DND-41 (cell line): ENCODE measurements around the gene KMT5B.

ENCODE experiments used
- ATAC-seq: fragments of 200-7000 bp; cut with Tn5 transposase; 3 replicates; pipeline ENCODE4 v1.9.1; 2021; ENCODE audit warnings: low read depth; ENCODE audit not compliant: insufficient read depth
- DNase-seq: peaks from one replicate; pipeline ENCODE4 v3.0.0-alpha.2; 2020
- H2AFZ ChIP-seq: 2 replicates; pipeline ENCODE4 v1.6.0; 2012; ENCODE audit warnings: low read depth, low read length
- H3K27ac ChIP-seq: 2 replicates; pipeline ENCODE4 v1.5.1; 2012; ENCODE audit warnings: low read length, inconsistent platforms
- H3K27me3 ChIP-seq: fragments of 200-600 bp; sonication (generic); 2 replicates; pipeline ENCODE4 v1.6.0; 2012; ENCODE audit warnings: low read length, mild to moderate bottlenecking, inconsistent platforms; ENCODE audit not compliant: insufficient read depth, poor library complexity
- H3K36me3 ChIP-seq: 2 replicates; pipeline ENCODE4 v1.5.1; 2012; ENCODE audit warnings: low read length, inconsistent platforms; ENCODE audit not compliant: insufficient read depth
- H3K4me1 ChIP-seq: 2 replicates; pipeline ENCODE4 v1.5.1; 2012; ENCODE audit warnings: mild to moderate bottlenecking, low read length; ENCODE audit not compliant: insufficient read depth
- H3K4me2 ChIP-seq: 2 replicates; pipeline ENCODE4 v1.6.0; 2012; ENCODE audit warnings: mild to moderate bottlenecking, moderate library complexity, low read length, inconsistent platforms; ENCODE audit not compliant: insufficient read depth
- H3K4me3 ChIP-seq, 2 experiments: fragments of 200-600 bp in 1 of 2; shearing (Covaris generic) in 1 of 2; 2 replicates each; pipeline ENCODE4 v1.5.1; 2012 to 2016; ENCODE audit warnings: inconsistent platforms in 2 of 2, low read length in 2 of 2, mild to moderate bottlenecking in 2 of 2, low read depth in 1 of 2, moderate library complexity in 1 of 2
- H3K79me2 ChIP-seq: 2 replicates; pipeline ENCODE4 v1.6.0; 2012; ENCODE audit warnings: low read length, inconsistent platforms; ENCODE audit not compliant: insufficient read depth
- H3K9ac ChIP-seq: 2 replicates; pipeline ENCODE4 v1.6.0; 2012; ENCODE audit warnings: low read depth, mild to moderate bottlenecking, inconsistent platforms, low read length, moderate library complexity
- H3K9me3 ChIP-seq: 2 replicates; pipeline ENCODE4 v1.5.1; 2012; ENCODE audit warnings: low read length, moderate library complexity, mild to moderate bottlenecking, inconsistent platforms; ENCODE audit not compliant: insufficient read depth, severe bottlenecking
- H4K20me1 ChIP-seq: 2 replicates; pipeline ENCODE4 v1.6.0; 2012; ENCODE audit warnings: low read length; ENCODE audit not compliant: insufficient read depth
- EZH2 ChIP-seq: IDR thresholded peaks from 3 replicates; pipeline ENCODE4 v1.6.1; 2012; ENCODE audit warnings: borderline replicate concordance, low read depth, mild to moderate bottlenecking, moderate library complexity, low read length, inconsistent platforms; ENCODE audit not compliant: severe bottlenecking
- TF ChIP-seq, protein P1 (sequence below): IDR thresholded peaks from 2 replicates; pipeline ENCODE4 v1.5.1; 2012; ENCODE audit warnings: borderline replicate concordance, low read length, moderate library complexity, mild to moderate bottlenecking; ENCODE audit not compliant: poor library complexity, severe bottlenecking; ENCODE audit errors: extremely low read depth

KMT5B gene

DNA sequence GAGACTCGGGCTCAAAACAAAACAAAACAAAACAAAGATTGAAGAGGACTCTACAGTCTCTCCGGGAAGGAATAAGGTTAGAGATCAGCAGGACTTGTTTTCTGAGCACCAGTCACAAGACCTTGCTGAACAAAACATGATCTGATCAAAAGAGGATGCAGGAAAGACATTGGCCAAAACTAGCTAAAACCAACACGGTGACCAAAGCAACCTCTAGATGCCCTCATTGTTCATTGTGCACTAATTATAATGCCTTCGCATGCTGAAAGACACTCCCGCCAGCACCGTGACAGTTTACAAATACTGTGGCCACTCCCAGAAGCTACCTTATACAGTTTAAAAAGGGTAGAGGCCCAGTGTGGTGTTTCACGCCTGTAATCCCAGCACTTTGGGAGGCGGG, 76.2 kb downstream of the KMT5B start:
- peaks cover 12% of the 10 kb centered on the region for H4K20me1 ChIP-seq
- H2AFZ ChIP-seq, result no peak overlapping the region
- H3K9ac ChIP-seq, result no peak overlapping the region
- TF ChIP-seq, protein P1, sequence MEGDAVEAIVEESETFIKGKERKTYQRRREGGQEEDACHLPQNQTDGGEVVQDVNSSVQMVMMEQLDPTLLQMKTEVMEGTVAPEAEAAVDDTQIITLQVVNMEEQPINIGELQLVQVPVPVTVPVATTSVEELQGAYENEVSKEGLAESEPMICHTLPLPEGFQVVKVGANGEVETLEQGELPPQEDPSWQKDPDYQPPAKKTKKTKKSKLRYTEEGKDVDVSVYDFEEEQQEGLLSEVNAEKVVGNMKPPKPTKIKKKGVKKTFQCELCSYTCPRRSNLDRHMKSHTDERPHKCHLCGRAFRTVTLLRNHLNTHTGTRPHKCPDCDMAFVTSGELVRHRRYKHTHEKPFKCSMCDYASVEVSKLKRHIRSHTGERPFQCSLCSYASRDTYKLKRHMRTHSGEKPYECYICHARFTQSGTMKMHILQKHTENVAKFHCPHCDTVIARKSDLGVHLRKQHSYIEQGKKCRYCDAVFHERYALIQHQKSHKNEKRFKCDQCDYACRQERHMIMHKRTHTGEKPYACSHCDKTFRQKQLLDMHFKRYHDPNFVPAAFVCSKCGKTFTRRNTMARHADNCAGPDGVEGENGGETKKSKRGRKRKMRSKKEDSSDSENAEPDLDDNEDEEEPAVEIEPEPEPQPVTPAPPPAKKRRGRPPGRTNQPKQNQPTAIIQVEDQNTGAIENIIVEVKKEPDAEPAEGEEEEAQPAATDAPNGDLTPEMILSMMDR, result no peak
- no peak for TF ChIP-seq EZH2
- H3K79me2 ChIP-seq, result no peaks in the 10 kb centered on the region
- H3K4me1 ChIP-seq, result peaks cover 14% of the 10 kb centered on the region
- H3K4me2 ChIP-seq, result no peak overlapping the region
- no peaks in the 10 kb centered on the region for H3K36me3 ChIP-seq
- no peaks in the 10 kb centered on the region for H3K27me3 ChIP-seq
- DNase-seq (no peak), ATAC-seq (no peak)
- no peak overlapping the region for H3K4me3 ChIP-seq
- H3K27ac ChIP-seq, result no peak overlapping the region
- H3K9me3 ChIP-seq, result peaks cover 22% of the 10 kb centered on the region

DNA sequence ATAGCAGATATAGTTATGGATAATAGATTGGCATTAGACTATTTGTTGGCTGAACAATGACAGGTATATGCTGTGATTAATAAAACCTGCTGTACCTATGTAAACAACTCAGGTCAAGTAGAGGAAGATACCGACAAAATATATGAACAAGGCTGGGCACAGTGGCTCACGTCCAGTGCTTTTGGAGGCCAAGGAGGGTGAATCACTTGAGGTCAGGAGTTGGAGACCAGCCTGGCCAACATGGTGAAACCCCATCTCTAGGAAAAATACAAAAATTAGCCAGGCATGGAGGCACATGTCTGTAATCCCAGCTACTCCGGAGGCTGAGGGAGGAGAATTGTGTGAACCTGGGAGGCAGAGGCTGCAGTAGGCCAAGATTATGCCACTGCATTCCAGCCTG, 77.9 kb downstream of the KMT5B start:
- H3K27me3 ChIP-seq, result no peaks in the 10 kb centered on the region
- no peak overlapping the region for H3K4me2 ChIP-seq
- DNase-seq, result no peak
- no peaks in the 10 kb centered on the region for H3K36me3 ChIP-seq
- no peaks in the 10 kb centered on the region for H4K20me1 ChIP-seq
- no peaks in the 10 kb centered on the region for H3K4me1 ChIP-seq
- no peak overlapping the region for H2AFZ ChIP-seq
- no peak for TF ChIP-seq EZH2
- TF ChIP-seq, protein P1, result no peak
- H3K9me3 ChIP-seq, result peaks cover 30% of the 10 kb centered on the region
- H3K27ac ChIP-seq, result no peak overlapping the region
- ATAC-seq, result no peak
- no peaks in the 10 kb centered on the region for H3K79me2 ChIP-seq
- no peak overlapping the region for H3K4me3 ChIP-seq
- no peak overlapping the region for H3K9ac ChIP-seq

DNA sequence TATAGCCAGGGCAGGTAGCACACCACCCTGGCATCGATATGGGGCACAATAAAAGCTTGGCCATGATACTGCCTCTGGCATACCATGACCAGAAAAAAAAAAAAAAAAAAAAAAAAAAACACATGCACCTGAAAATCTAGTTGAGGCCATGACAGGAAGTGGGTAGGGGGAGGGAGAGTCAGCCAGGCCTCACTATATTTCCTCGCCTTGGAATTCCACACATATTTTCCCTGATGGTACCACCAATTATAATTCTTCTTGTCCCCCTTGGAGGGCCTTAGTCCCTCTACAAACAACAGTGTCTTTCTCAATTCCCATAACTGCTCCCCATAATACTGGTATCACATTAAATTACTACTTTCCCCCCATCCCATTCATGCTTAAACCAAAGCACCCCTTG, 79.3 kb downstream of the KMT5B start:
- Histone ChIP-seq H3K27ac (no peak overlapping the region), H3K27me3 (no peaks in the 10 kb centered on the region), H2AFZ (no peak overlapping the region), H3K79me2 (no peaks in the 10 kb centered on the region), H3K4me2 (no peak overlapping the region), H3K9me3 (peaks cover 35% of the 10 kb centered on the region), H3K36me3 (no peaks in the 10 kb centered on the region), H3K9ac (no peak overlapping the region), H3K4me3 (no peak overlapping the region), H4K20me1 (no peaks in the 10 kb centered on the region), H3K4me1 (no peaks in the 10 kb centered on the region)
- no peak for ATAC-seq
- DNase-seq, result no peak
- TF ChIP-seq, protein P1, result no peak
- TF ChIP-seq EZH2, result no peak

DNA sequence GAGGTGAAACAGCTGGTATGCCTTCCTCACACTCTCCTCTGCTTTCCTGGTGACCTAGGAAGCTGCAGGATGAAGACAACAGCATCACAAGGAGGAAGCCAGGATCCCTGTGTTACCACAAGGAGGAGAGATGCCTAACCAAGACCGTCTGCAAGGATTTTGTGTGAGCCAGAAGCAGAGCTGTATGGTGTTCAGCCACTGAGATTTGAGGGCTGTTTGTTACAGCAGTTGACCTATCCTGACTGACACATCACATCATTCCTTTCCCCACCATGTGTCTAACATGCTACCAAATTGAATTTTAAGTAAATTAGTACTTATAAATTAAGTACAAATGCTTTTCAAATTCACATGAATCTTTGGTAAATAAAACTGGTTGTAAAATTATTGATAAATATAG, 83.0 kb downstream of the KMT5B start:
- H3K4me2 ChIP-seq, result no peak overlapping the region
- H3K36me3 ChIP-seq, result no peaks in the 10 kb centered on the region
- no peaks in the 10 kb centered on the region for H3K4me1 ChIP-seq
- H3K79me2 ChIP-seq, result no peaks in the 10 kb centered on the region
- no peak for ATAC-seq
- no peaks in the 10 kb centered on the region for H4K20me1 ChIP-seq
- H3K4me3 ChIP-seq, result no peak overlapping the region
- H3K27ac ChIP-seq, result no peak overlapping the region
- H2AFZ ChIP-seq, result no peak overlapping the region
- H3K27me3 ChIP-seq, result no peaks in the 10 kb centered on the region
- peaks cover 35% of the 10 kb centered on the region for H3K9me3 ChIP-seq
- H3K9ac ChIP-seq, result no peak overlapping the region
- DNase-seq, result no peak
- TF ChIP-seq, protein P1, result no peak
- no peak for TF ChIP-seq EZH2
